MM.1S (cell line): ENCODE data around the gene OSTF1.

ENCODE experiments used
- EZH2 ChIP-seq: fragments of 300-600 bp; sonication (generic); optimal IDR thresholded peaks from 2 replicates; pipeline ENCODE3; 2017; ENCODE audit warnings: low read depth, mild to moderate bottlenecking, antibody characterized with exemption, low read length, mixed read lengths
- TF ChIP-seq, protein P1 (sequence below): fragments of 300-600 bp; sonication (generic); IDR thresholded peaks from 2 replicates; pipeline ENCODE4 v1.5.1; 2016; ENCODE audit warnings: antibody characterized with exemption, low read length, mixed read lengths

DNA sequence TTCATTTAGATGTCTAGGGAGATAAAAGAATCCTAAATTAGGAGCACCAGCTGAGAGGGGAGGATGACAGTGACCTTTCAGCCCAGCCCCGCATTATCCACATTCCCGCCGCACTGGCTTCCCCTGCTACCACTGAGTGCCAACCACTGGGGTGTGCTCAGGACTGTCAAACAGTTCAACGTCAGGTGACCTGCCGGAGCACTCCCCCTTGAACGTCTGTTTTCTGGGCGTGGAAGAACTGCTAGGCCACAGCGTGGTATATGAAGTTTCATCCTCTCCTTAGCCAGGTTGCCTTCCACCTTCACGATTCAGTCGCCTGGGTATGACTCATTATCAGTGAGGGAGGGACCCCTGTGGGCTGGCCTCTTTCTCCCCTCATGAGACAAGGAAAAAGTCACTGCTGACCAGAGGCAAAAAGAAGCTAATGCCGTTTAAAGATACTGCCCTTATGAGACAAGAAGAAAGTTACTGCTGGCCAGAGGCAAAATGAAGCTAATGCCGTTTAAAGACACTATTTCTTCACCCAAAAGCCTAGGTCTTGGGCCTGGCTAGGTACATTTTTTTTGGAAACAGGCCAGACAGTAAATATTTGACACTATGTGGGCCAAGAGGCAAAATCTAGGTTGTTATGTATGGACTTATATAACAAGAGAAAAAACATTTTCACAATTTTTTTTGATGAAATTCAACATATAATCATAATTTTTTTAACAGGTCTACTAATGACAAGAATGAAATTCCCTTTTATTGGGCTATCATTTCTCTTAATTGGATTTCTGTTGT is 4.9 kb upstream of the OSTF1 start:
- TF ChIP-seq, protein P1, sequence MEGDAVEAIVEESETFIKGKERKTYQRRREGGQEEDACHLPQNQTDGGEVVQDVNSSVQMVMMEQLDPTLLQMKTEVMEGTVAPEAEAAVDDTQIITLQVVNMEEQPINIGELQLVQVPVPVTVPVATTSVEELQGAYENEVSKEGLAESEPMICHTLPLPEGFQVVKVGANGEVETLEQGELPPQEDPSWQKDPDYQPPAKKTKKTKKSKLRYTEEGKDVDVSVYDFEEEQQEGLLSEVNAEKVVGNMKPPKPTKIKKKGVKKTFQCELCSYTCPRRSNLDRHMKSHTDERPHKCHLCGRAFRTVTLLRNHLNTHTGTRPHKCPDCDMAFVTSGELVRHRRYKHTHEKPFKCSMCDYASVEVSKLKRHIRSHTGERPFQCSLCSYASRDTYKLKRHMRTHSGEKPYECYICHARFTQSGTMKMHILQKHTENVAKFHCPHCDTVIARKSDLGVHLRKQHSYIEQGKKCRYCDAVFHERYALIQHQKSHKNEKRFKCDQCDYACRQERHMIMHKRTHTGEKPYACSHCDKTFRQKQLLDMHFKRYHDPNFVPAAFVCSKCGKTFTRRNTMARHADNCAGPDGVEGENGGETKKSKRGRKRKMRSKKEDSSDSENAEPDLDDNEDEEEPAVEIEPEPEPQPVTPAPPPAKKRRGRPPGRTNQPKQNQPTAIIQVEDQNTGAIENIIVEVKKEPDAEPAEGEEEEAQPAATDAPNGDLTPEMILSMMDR: no peak
- no peak for TF ChIP-seq EZH2
